ENCODE results near the gene PCNX3. TPM values are rescaled to one million over a fixed set of nuclear protein-coding genes. Genes with fewer than 3 reads are reported as not detected.

Gene PCNX3
- total RNA-seq, 2 donors from 2014 or later = 16.1 to 21.8 TPM

- no peaks in the 10 kb centered on the region for H3K27me3 ChIP-seq
- peaks cover 77% of the 10 kb centered on the region for H3K36me3 ChIP-seq
- H3K4me1 ChIP-seq = peaks cover 0 to 13% of the 10 kb centered on the region in 2 donors
- no peak overlapping the region for H3K27ac ChIP-seq
- no peak overlapping the region for H3K4me3 ChIP-seq
- TF ChIP-seq CTCF (IDR thresholded peaks at IDR 0.05) = no peak
- no peak for DNase-seq (ENCODE audit: low spot score)
- H3K9me3 ChIP-seq = no peaks in the 10 kb centered on the region
Measured at GRCh38 chr11:65622011-65622410, 6.4 kb downstream of the PCNX3 start.

GRCh38 chr11:65623177-65623576 is 7.6 kb downstream of the PCNX3 start:
- no peak overlapping the region for H3K27ac ChIP-seq
- TF ChIP-seq CTCF (IDR thresholded peaks at IDR 0.05) = no peak
- no peak overlapping the region for H3K4me3 ChIP-seq
- peaks cover 79% of the 10 kb centered on the region for H3K36me3 ChIP-seq
- no peak for DNase-seq (ENCODE audit: low spot score)
- H3K4me1 ChIP-seq = peaks cover 0 to 9% of the 10 kb centered on the region in 2 donors
- H3K9me3 ChIP-seq = no peaks in the 10 kb centered on the region
- no peaks in the 10 kb centered on the region for H3K27me3 ChIP-seq

- DNase-seq (ENCODE audit: low spot score) = no peak
- Histone ChIP-seq H3K4me1 (peaks cover 0 to 9% of the 10 kb centered on the region in 2 donors), H3K36me3 (peaks cover 79% of the 10 kb centered on the region), H3K4me3 (no peak overlapping the region), H3K27ac (no peak overlapping the region), H3K27me3 (no peaks in the 10 kb centered on the region), H3K9me3 (no peaks in the 10 kb centered on the region)
- TF ChIP-seq CTCF (IDR thresholded peaks at IDR 0.05) = no peak
Measured at GRCh38 chr11:65623852-65624616, 8.5 kb downstream of the PCNX3 start.

- H3K27ac ChIP-seq = no peak overlapping the region
- peaks cover 0 to 9% of the 10 kb centered on the region in 2 donors for H3K4me1 ChIP-seq
- no peaks in the 10 kb centered on the region for H3K27me3 ChIP-seq
- DNase-seq (ENCODE audit: low spot score) = no peak
- TF ChIP-seq CTCF (IDR thresholded peaks at IDR 0.05) = no peak
- peaks cover 79% of the 10 kb centered on the region for H3K36me3 ChIP-seq
- no peaks in the 10 kb centered on the region for H3K9me3 ChIP-seq
- no peak overlapping the region for H3K4me3 ChIP-seq
Measured at GRCh38 chr11:65624931-65625627, 9.5 kb downstream of the PCNX3 start.

GRCh38 chr11:65625628-65626342 is 10.2 kb downstream of the PCNX3 start:
- no peak overlapping the region for H3K27ac ChIP-seq
- peaks cover 79% of the 10 kb centered on the region for H3K36me3 ChIP-seq
- H3K27me3 ChIP-seq = no peaks in the 10 kb centered on the region
- DNase-seq (ENCODE audit: low spot score) = no peak
- no peaks in the 10 kb centered on the region for H3K9me3 ChIP-seq
- peak; percentile 20 to 75 for TF ChIP-seq CTCF (IDR thresholded peaks at IDR 0.05)
- no peak overlapping the region for H3K4me3 ChIP-seq
- peaks cover 0 to 9% of the 10 kb centered on the region in 2 donors for H3K4me1 ChIP-seq
